ENCODE measurements around the gene TFAP2E.
A peak's percentile ranks its signal among the peaks of the same experiment; 100 is the strongest.

TFAP2E gene

DNA sequence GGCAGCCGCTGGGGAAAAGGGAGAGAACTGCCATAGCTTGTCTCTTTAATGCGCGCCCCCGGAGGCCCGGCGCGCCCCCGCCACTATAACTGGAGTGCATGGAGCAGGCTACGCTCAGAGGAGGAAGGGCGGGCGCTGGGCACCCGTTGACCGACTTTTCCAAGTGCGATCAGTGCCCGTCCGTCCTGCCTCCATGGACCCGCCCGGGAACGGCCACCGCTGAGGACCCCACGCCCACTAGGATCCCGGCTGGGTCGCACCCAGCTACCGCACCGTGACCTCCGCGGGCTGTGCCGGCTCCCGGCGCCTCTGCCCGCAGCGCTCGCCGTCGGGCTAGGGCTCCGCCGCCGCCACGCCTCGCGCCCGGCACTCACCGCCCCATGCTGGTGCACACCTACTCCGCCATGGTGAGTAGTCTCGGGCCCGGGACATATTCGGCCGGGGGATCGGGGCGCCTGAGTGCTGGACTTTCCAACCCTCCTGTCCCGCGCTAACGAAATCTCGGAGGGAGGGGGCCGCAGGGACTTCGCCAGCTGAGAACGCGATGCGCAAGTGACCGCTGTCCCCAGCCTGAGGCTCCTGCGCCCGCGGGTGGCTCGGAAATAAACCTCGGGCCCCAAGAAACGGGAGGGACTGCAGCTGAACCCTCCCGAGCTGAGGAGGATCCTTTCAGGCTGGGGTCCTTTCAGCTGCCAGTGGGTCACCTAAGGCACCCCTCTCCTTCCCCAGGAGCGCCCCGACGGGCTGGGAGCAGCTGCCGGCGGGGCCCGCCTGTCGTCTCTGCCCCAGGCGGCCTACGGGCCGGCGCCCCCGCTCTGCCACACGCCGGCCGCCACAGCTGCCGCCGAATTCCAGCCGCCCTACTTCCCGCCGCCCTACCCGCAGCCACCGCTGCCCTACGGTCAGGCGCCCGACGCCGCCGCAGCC, at the start of gene TFAP2E:
Gene TFAP2E (plus strand): TSS at position 117 of the 927 bp plus-strand sequence. CDS start 264 bp downstream, at position 381.
- DNase-seq = no peak

- no peak for DNase-seq
Observed at GRCh38 chr1:35524106-35524505, 49.0 kb upstream of the TFAP2E start.

DNA sequence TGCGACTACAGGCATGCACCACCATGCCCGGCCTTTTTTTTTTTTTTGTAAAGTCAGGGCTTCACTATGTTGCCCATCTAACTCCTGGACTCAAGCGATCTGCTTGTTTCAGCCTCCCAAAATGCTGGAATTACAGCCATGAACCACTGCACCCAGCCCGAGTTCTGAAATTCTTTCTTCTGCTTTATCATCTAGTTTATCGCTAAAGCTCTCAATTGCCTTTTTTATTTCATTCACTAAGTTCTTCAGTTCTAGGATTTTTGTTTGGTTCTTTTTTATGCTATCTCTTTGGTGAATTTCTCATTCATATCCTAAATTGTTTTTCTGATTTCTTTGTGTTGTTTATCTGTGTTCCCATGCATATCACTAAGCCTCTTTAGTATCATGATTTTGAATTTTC, 42.9 kb upstream of the TFAP2E start:
- DNase-seq = no peak

- no peak for DNase-seq
Observed at GRCh38 chr1:35530946-35531345, 42.2 kb upstream of the TFAP2E start.

DNA sequence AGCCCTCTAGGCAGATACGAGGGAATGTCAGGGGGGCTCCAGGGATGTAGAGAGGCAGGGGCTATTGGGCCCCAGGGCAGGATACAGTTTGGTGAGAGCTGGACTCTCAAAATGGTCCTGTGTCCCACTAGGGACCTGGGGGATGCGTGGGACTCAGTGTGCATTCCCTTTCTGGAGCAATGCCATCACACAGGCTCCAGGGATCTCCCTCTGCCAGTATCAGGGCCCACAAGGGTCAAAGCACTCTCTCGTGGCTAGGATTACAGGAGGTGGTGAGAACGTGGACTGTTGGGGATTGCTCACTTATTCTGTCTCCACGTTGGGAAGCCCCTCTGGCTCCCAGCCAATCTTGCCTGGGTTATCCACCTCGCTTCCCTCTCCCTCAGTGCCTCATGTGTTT, 41.7 kb upstream of the TFAP2E start:
- no peak for DNase-seq

DNA sequence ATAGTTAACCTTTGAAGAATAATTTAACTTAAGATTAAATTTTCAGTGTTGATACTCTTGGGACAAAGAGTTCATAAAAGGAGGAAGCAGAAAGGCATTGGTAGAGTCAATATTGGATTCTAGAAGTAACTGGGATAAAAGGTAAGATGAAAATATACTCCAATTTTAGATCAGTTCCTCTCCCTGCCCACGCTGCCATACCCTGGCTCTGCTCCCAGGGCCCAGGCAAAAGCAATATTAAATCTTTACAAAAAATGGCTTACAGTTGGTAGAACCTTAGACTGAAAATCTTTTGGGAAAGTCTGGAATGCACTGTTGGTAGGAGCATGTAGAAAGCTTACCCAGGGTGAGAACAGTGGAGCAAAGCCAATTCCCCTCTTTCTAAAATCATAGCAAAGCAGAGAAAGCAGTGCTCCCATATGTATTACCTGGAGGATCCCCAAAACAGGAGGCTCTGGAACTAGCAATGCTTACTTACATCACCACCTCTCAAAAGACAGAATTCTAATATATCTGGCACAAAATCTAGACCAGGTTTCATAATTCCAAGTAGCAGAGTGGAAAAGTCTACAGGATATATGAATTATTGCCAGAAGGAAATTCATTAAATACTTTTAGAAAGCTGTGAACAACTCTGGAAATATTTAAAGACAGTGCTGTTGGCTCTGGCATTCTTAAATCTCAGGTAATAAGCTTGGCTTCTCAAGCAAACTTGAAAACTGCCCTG, 40.5 kb upstream of the TFAP2E start:
- DNase-seq = no peak

GRCh38 chr1:35533586-35533985, 39.5 kb upstream of the TFAP2E start:
- no peak for DNase-seq

DNA sequence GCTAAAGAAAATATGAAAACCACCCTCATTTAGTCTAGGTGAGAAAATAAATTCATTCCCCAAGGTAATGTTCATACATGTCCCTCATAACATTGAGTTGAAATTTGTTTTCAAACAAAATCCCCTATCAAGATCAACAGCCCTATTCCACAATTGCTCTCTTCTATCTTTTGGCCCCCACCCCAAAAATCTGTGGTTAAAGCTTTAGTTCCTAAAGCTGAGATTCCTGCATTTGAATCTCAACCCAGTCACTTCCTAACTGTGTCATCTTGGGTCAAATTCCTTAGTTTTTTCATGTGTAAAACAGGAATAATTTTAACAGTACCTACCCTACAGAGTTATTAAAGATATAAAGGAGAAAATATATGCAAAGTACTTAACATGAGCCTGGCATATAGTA, 37.9 kb upstream of the TFAP2E start:
- no peak for DNase-seq

GRCh38 chr1:35536556-35537162, 36.5 kb upstream of the TFAP2E start:
- no peak for DNase-seq

GRCh38 chr1:35537806-35538205, 35.3 kb upstream of the TFAP2E start:
- DNase-seq = no peak

DNA sequence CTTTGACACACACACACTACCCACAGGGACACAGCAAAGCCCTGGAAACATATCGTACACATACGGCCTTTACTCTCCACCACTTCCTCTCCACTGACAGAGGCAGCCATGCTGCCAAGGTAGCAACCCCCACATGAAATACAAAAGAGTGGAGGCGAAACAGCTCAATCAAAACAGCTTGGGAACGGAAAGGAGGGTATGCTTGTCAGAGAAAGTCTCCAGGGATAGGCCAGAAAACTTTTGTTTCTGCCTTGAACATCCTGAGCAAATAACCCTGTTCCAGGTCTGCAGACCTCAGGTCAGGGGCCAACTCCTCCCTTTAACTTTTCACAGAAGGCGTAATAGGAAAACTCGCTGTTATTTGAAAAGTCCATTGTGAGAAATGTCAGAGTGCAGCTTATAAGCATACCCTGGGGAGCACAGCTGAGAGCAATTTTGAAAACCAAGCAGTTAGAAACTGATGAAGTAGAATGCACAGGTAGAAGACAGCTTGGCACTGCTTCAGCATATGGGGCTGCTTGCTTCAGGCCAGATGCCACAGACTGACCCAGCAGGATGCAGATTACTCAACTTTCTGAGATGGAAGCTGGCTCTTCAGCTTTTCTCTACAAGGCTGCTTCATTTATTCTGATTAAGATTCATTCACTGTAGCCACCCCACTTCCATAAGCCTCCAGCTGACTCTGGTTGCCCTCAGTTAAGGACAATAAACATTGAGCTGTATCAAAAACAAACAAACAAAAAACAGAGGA, 33.9 kb upstream of the TFAP2E start:
- DNase-seq = peak; percentile 61

DNA sequence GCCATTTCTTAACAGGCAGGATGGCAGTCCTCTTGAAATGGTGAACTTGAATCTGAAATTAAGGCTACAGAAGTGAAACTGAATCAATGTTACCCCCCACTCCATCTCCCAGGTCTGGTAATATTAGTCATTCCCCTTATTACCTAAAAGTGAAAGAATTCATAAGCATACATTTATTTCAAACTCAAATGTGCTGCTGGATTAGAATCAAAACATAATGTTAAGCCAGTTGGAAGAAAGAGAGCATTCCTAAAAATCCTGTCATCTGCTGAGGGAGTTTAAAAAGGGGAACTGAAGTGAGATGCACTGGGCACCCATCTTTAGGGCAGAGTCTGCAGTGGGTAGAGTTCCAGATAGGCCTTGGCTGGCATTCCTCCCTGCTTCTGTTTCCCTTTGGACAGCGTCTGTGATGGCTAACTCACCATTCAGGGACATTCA, 33.3 kb upstream of the TFAP2E start:
- DNase-seq = no peak

GRCh38 chr1:35544976-35545375, 28.1 kb upstream of the TFAP2E start:
- peak; percentile 76 for DNase-seq

- DNase-seq = no peak
Observed at GRCh38 chr1:35546614-35547013, 26.5 kb upstream of the TFAP2E start.

- DNase-seq = no peak
Observed at GRCh38 chr1:35553851-35554250, 19.3 kb upstream of the TFAP2E start.

DNA sequence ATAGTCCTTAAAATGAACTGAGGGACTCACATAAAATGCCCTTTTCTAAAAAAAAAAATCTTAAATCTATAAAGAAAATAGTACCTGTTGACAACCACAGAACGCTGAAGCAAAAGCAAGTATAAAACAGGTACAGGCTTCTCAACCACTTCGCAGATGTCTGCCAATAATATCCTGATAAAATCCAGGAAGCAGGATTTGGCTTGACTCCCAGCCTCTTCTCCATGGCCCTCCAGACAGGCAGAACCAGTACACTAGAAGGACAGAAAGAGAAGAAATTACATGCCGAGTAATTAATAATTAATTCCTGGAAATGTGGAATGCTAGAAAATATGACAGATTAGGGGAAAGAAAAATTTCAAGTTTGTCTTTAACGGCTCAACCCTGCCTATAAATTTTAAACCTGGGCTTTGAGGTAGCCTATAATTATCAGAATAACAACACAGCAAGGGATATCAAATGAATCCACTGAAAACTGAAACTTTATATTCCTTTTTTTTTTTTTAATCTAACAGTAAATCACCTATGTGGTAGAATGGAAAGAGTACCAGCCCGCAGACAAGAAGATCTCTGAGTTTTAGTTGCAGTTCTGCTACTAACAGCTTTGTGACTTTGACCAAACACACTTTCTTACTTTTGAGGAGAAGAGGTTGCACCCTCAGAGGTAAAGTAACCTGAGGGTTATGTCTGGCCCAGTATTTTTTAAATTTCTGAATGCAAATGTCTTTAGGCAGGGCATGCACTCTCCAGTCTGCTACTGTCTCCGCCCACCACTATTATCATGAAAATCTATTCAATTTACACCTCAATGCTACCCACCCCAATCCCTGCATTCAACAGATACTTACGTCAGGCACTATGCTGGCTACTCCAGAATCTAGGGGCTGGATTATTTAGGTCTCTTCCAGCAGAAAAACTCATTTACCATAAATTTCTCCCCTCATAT, 18.6 kb upstream of the TFAP2E start:
- no peak for DNase-seq

GRCh38 chr1:35555212-35555584, 17.9 kb upstream of the TFAP2E start:
- DNase-seq = no peak

DNA sequence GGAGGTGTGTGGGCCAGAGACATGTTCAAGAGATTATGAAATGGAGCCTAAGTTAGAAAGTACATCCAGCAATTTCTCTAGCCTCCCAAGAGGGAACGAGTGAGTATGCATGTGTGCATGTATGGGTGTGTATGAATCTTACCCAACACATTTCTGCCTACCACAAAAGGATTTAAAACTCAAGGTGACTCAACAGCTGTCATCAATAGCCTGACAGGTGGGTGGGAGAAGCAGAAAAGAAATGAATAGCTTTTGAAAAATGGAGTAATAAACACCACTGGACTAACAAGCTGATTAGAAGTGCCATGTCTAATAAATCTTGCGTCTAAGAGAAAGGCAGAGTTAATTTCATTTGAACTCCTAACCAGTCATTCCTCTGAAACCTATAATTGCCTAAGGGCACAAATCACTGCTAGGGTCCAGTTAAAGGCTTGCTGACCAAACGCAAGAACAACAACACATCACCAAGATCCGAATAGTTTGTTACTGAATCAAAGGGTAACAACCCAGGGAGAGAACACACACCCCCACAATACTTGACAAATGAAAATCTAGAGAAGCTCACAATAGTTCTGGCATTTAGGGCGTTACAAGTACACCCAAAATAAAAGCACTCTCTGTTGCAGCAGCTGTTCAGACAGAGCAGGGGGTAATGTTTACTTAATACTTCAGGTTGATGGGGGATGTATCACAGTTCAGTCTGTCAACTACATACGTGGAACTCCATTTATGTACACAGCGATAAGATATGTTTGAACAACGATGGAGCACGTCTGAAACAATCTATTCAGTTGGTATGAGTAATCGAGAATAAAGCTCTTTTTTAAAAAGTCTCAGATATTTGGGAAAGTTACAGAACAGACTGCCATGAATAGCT, 17.3 kb upstream of the TFAP2E start:
- DNase-seq = no peak

GRCh38 chr1:35556484-35557117, 16.5 kb upstream of the TFAP2E start:
- DNase-seq = no peak

- no peak for DNase-seq
Observed at GRCh38 chr1:35557118-35557610, 15.9 kb upstream of the TFAP2E start, which contains the start of gene KIAA0319L. TSS of gene KIAA0319L (minus strand) at chr1:35557403. CDS start at chr1:35554491, 2,912 bp downstream.
